Mucosa of rectum (tissue), 2 donors: ENCODE data around the gene CEP70.

Experiments
- H3K27ac ChIP-seq, 2 donors: one replicate each; pipeline ENCODE4 v1.7.0; 2013; ENCODE audit warnings: inconsistent platforms in 2 of 2, low read depth in 2 of 2, low read length in 2 of 2
- H3K27me3 ChIP-seq, 2 donors: one replicate each; pipeline ENCODE4 v1.7.0; 2013; ENCODE audit warnings: low read length in 2 of 2; ENCODE audit not compliant: control insufficient read depth in 2 of 2, insufficient read depth in 2 of 2
- H3K36me3 ChIP-seq, 2 donors: one replicate each; pipeline ENCODE4 v1.7.0; 2013; ENCODE audit warnings: low read length in 2 of 2; ENCODE audit not compliant: control insufficient read depth in 2 of 2, insufficient read depth in 2 of 2
- H3K4me1 ChIP-seq, 2 donors: one replicate each; pipeline ENCODE4 v1.7.0; 2013; ENCODE audit warnings: low read length in 2 of 2, mild to moderate bottlenecking in 1 of 2; ENCODE audit not compliant: control insufficient read depth in 2 of 2, insufficient read depth in 2 of 2
- H3K4me3 ChIP-seq, 2 donors: one replicate each; pipeline ENCODE4 v1.7.0; 2013; ENCODE audit warnings: low read length in 2 of 2
- H3K9ac ChIP-seq, 2 donors: one replicate each; pipeline ENCODE4 v1.7.0; 2013; ENCODE audit warnings: low read length in 2 of 2, low read depth in 1 of 2, mild to moderate bottlenecking in 1 of 2
- H3K9me3 ChIP-seq, 2 donors: one replicate each; pipeline ENCODE4 v1.7.0; 2013; ENCODE audit warnings: low read length in 2 of 2; ENCODE audit not compliant: control insufficient read depth in 2 of 2
- donor health status: healthy.
- donor health status: Normal muscosa, but diverticular disease.

Gene CEP70

GRCh38 chr3:138473391-138473790 is 120.7 kb downstream of the CEP70 start:
- no peaks in the 10 kb centered on the region for H3K27me3 ChIP-seq
- no peaks in the 10 kb centered on the region for H3K36me3 ChIP-seq
- no peaks in the 10 kb centered on the region for H3K4me1 ChIP-seq
- H3K9me3 ChIP-seq: no peaks in the 10 kb centered on the region
- H3K9ac ChIP-seq: no peak overlapping the region
- H3K27ac ChIP-seq: no peak overlapping the region
- no peak overlapping the region for H3K4me3 ChIP-seq

DNA sequence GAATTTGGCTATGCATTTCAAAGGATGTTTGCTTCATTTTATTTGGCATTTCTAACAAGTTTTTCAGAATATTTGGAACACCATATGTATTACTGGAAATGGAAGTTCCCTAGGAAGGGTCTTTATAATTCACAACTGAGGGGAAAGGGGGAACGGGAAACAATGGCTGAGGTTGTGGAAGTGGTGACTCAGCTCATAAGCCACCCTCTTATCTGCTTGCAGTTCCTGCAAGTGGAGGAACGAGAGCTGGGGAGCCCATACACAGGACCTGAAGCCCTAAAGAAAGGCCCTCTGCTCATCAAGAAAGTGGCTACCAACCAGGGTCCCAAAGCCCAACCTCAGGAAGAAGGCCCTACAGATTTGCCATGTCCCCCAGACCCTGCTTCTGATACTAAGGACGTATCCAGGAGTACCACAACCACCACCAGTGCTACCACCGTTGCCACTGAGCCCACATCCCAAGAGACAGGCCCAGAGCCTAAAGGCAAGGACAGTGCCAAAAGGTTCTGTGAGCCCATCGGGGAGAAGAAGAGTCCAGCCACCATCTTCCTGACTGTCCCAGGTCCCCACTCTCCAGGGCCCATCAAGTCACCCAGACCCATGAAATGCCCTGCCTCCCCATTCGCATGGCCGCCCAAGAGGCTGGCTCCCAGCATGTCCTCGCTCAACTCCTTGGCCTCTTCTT is 121.8 kb downstream of the CEP70 start:
- no peaks in the 10 kb centered on the region for H3K36me3 ChIP-seq
- no peaks in the 10 kb centered on the region for H3K4me1 ChIP-seq
- H3K4me3 ChIP-seq: no peak overlapping the region
- H3K9me3 ChIP-seq: no peaks in the 10 kb centered on the region
- H3K27me3 ChIP-seq: no peaks in the 10 kb centered on the region
- no peak overlapping the region for H3K27ac ChIP-seq
- no peak overlapping the region for H3K9ac ChIP-seq

DNA sequence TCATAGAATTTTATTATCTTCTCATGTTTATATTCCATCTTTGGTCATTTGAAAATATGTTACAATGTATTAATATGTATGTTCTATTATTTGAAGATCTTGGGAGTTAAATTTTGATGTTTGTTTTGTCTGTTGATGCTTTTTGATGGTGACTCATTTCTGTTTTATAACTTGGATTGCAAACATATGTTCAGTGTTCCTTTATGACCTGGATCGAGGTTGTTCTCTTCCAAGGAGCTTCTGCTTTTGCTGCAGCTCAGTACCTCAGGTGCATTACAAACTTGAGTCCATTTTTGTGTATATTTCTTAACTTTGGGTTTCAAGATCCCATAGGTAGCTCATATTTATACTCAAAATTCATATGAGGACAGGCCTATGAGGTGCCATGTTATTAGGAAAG is 122.6 kb downstream of the CEP70 start:
- no peaks in the 10 kb centered on the region for H3K27me3 ChIP-seq
- no peaks in the 10 kb centered on the region for H3K36me3 ChIP-seq
- H3K4me3 ChIP-seq: no peak overlapping the region
- no peaks in the 10 kb centered on the region for H3K4me1 ChIP-seq
- H3K27ac ChIP-seq: no peak overlapping the region
- H3K9ac ChIP-seq: no peak overlapping the region
- no peaks in the 10 kb centered on the region for H3K9me3 ChIP-seq

GRCh38 chr3:138470687-138471086 is 123.4 kb downstream of the CEP70 start:
- no peak overlapping the region for H3K27ac ChIP-seq

DNA sequence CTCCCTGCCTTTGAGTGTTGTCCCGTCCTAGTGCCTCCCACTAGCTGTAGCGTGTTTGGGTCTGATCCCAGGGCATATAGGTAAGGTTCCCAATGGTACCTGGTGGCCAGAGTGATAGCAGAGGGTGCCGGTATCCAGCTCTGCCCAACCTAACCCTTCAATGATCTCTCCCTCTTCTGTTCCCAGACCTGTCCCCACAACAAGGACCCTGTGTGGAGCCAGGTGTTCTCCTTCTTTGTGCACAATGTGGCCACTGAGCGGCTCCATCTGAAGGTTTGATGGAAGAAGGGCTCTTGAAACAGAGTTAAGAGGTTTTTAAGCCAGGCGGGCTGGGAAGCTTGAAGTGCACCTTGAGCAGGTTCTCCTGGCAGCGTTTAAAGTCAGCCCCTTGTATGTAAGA is 124.2 kb downstream of the CEP70 start:
- Histone ChIP-seq H3K9me3 (no peaks in the 10 kb centered on the region), H3K4me1 (no peaks in the 10 kb centered on the region), H3K36me3 (no peaks in the 10 kb centered on the region), H3K4me3 (no peak overlapping the region), H3K9ac (no peak overlapping the region), H3K27me3 (no peaks in the 10 kb centered on the region), H3K27ac (no peak overlapping the region)

More at GRCh38 chr3:138470687-138471086, 123.4 kb downstream of the CEP70 start:
- Histone ChIP-seq H3K9ac (no peak overlapping the region), H3K4me1 (no peaks in the 10 kb centered on the region), H3K27me3 (no peaks in the 10 kb centered on the region), H3K4me3 (no peak overlapping the region), H3K9me3 (no peaks in the 10 kb centered on the region), H3K36me3 (no peaks in the 10 kb centered on the region)

- no peaks in the 10 kb centered on the region for H3K9me3 ChIP-seq
- no peak overlapping the region for H3K27ac ChIP-seq
- H3K9ac ChIP-seq: no peak overlapping the region
- H3K36me3 ChIP-seq: no peaks in the 10 kb centered on the region
- H3K4me1 ChIP-seq: no peaks in the 10 kb centered on the region
- H3K27me3 ChIP-seq: no peaks in the 10 kb centered on the region
- H3K4me3 ChIP-seq: no peak overlapping the region
Observed at GRCh38 chr3:138468886-138469285, 125.2 kb downstream of the CEP70 start.

- Histone ChIP-seq H3K27ac (no peak overlapping the region), H3K9me3 (no peaks in the 10 kb centered on the region), H3K27me3 (no peaks in the 10 kb centered on the region), H3K9ac (no peak overlapping the region), H3K36me3 (no peaks in the 10 kb centered on the region), H3K4me1 (no peaks in the 10 kb centered on the region), H3K4me3 (no peak overlapping the region)
Observed at GRCh38 chr3:138468451-138468850, 125.6 kb downstream of the CEP70 start.

GRCh38 chr3:138467931-138468330 is 126.1 kb downstream of the CEP70 start:
- no peaks in the 10 kb centered on the region for H3K36me3 ChIP-seq
- H3K4me1 ChIP-seq: no peaks in the 10 kb centered on the region
- no peaks in the 10 kb centered on the region for H3K9me3 ChIP-seq
- H3K27ac ChIP-seq: no peak overlapping the region
- no peak overlapping the region for H3K4me3 ChIP-seq
- H3K9ac ChIP-seq: no peak overlapping the region
- no peaks in the 10 kb centered on the region for H3K27me3 ChIP-seq

GRCh38 chr3:138465925-138466324 is 128.1 kb downstream of the CEP70 start:
- no peak overlapping the region for H3K4me3 ChIP-seq
- no peak overlapping the region for H3K9ac ChIP-seq
- H3K27ac ChIP-seq: no peak overlapping the region
- no peaks in the 10 kb centered on the region for H3K9me3 ChIP-seq
- no peaks in the 10 kb centered on the region for H3K27me3 ChIP-seq
- H3K36me3 ChIP-seq: no peaks in the 10 kb centered on the region
- H3K4me1 ChIP-seq: no peaks in the 10 kb centered on the region

DNA sequence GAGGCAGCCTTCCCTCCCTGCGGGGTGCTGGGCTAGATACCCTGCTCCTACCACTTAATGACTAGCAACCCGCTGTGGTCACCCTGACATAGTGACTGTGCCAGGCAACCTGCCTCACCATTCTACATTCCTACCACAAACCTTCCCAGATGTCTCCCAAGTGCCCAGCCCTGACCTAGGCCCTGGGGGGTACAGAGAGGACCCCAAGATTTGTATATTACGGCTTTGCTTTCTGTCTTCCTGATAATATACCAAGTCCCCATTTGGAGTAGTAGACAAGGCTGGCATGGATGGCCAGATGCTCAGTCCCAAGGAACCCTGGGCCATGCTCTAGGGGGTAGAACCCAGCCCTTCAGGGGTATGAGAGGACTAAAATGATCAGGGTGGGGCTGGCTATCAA is 128.6 kb downstream of the CEP70 start:
- Histone ChIP-seq H3K27me3 (no peaks in the 10 kb centered on the region), H3K9me3 (no peaks in the 10 kb centered on the region), H3K9ac (no peak overlapping the region), H3K36me3 (no peaks in the 10 kb centered on the region), H3K27ac (no peak overlapping the region), H3K4me1 (no peaks in the 10 kb centered on the region), H3K4me3 (no peak overlapping the region)

DNA sequence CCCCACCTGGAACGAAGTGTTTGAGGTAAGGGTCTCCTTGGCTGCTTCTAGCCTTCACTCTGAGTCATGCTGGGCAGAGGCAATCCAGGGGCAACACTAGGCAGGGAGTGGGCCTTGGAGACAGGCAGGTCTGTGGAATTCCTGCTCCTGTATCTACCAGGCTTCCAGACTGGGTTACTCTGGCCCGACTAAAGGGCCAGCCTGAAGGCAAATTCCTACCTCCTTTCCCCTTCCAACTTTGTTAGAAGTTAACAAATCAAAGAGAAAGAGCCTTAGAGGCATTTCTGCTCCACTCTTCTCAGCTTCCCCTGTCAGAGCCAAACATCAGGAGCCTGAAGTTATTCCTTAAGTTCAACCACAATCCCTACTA is 129.6 kb downstream of the CEP70 start:
- Histone ChIP-seq H3K27ac (no peak overlapping the region), H3K27me3 (no peaks in the 10 kb centered on the region), H3K9me3 (no peaks in the 10 kb centered on the region), H3K36me3 (no peaks in the 10 kb centered on the region), H3K4me3 (no peak overlapping the region), H3K4me1 (no peaks in the 10 kb centered on the region), H3K9ac (no peak overlapping the region)
